ENCODE measurements around the gene APOL6. TPM values are rescaled to one million over a fixed set of nuclear protein-coding genes. Genes with fewer than 3 reads are reported as not detected.

APOL6 gene
- total and polyA plus RNA-seq, 9 of the 15 experiments (the other 6 are each of a cell fraction or from before 2014, with no cell fraction given) = 0.29 to 1.2 (median 0.70) TPM

DNA sequence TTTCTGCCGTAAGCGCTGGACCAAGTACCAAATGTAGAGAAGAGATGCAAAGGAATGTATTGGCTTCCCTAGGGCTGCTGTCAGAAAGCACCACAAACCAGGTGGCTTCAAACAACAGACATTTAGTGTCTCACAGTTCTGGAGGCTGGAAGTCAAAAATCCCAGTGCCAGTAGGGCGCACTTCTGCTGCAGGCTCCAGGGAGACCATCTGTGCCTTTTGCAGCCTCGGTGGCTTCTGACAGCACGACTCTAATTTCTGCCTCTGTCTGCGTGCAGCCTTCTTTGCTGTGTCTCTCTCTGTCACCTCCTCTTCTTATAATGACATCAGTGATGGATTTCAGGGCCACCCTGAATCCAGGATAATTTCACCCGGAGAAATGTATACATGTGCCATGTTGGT lies 2.8 kb downstream of the APOL6 start:
- ATAC-seq (no peak), FAIRE-seq (no peak), DNase-seq (ENCODE audit: extremely low read depth in 1 of 4, low spot score in 3 of 4) (no peak)
- H3K9me3 ChIP-seq (replicated peaks; ENCODE audit: control insufficient read depth, insufficient read depth, low read depth, low read length) = no peaks in the 10 kb centered on the region
- TF ChIP-seq ETS2 (tag; IDR thresholded peaks at IDR 0.05; ENCODE audit: borderline replicate concordance, poor library complexity, severe bottlenecking) = no peak
- TF ChIP-seq ESRRB (CRISPR knock-in tag; IDR thresholded peaks at IDR 0.05; ENCODE audit: borderline replicate concordance) = no peak
- TF ChIP-seq HDAC1 (IDR thresholded peaks at IDR 0.05) = no peak
- no peak for TF ChIP-seq TOE1 (IDR thresholded peaks at IDR 0.05; ENCODE audit: borderline replicate concordance)
- no peak for TF ChIP-seq TOE1 (CRISPR knock-in tag; IDR thresholded peaks at IDR 0.05; ENCODE audit: borderline replicate concordance, low read depth)
- BruUV-seq (replicated peaks) = no TSS peak
- WGBS (ENCODE audit: insufficient coverage, low coverage, missing lambda C conversion rate) = 77% methylated on average over 7 of the region's 7 CpGs
- no peak overlapping the region for H2AFZ ChIP-seq (ENCODE audit: low read depth, low read length)
- intact Hi-C loops (cut with micrococcal nuclease) = no loop called here
- ChIA-PET CTCF (ENCODE audit: low intra/inter-chr PET ratio) (no interaction called here), POLR2A (no interaction called here)
- H3K9ac ChIP-seq (ENCODE audit: insufficient read depth in 1 of 2, low read depth in 2 of 2, low read length in 2 of 2) = no peak overlapping the region
- H3K27me3 ChIP-seq (ENCODE audit: control insufficient read depth in 2 of 2, insufficient read depth in 2 of 2, low read length in 2 of 2) = no peaks in the 10 kb centered on the region
- peaks cover under 1 to 2% of the 10 kb centered on the region in 2 experiments; a peak in 3 of 5 replicates for H3K4me1 ChIP-seq (replicated peaks in 1 of 2; ENCODE audit: control insufficient read depth in 2 of 2, insufficient read depth in 2 of 2, low read length in 2 of 2)
- no peaks in the 10 kb centered on the region for H3K9me1 ChIP-seq (ENCODE audit: control insufficient read depth, insufficient read depth, low read length)
- no peak overlapping the region for H3K4me2 ChIP-seq (ENCODE audit: insufficient read depth, low read length)
- no peak overlapping the region for H3K27ac ChIP-seq (ENCODE audit: extremely low read depth, low read depth, low read length)
- H3K79me2 ChIP-seq (ENCODE audit: control insufficient read depth, insufficient read depth, low read length) = no peaks in the 10 kb centered on the region
- no peaks in the 10 kb centered on the region for H4K20me1 ChIP-seq (replicated peaks; ENCODE audit: control insufficient read depth, insufficient read depth, low read length)
- no peak overlapping the region for H3K4me3 ChIP-seq
- in situ Hi-C loops (cut with MboI) = no loop called here
- H3K36me3 ChIP-seq (ENCODE audit: control insufficient read depth, insufficient read depth, low read length) = no peaks in the 10 kb centered on the region

DNA sequence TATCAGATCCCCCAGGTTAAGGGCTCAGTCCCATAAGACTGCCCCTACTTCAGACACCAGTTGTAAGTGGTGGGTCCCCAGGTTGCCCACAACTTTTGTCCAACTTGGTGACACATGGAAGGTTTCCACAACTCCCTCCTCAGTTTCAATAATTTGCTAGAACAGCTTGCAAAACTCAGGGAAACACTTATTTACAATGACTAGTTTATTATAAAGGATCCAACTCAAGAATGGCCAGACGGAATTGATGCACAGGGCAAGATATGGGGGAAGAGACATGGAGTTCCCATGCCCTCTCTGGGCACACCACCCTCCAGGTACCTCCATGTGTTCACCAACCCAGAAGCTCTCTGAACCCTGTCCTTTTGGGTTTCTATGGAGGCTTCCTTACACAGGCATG lies 5.6 kb downstream of the APOL6 start:
- Histone ChIP-seq H3K36me3 (ENCODE audit: control insufficient read depth, insufficient read depth, low read length) (no peaks in the 10 kb centered on the region), H4K20me1 (replicated peaks; ENCODE audit: control insufficient read depth, insufficient read depth, low read length) (no peaks in the 10 kb centered on the region), H3K27me3 (ENCODE audit: control insufficient read depth in 2 of 2, insufficient read depth in 2 of 2, low read length in 2 of 2) (no peaks in the 10 kb centered on the region), H3K79me2 (ENCODE audit: control insufficient read depth, insufficient read depth, low read length) (no peaks in the 10 kb centered on the region), H3K4me2 (ENCODE audit: insufficient read depth, low read length) (no peak overlapping the region), H3K9me1 (ENCODE audit: control insufficient read depth, insufficient read depth, low read length) (no peaks in the 10 kb centered on the region), H2AFZ (ENCODE audit: low read depth, low read length) (no peak overlapping the region), H3K9me3 (replicated peaks; ENCODE audit: control insufficient read depth, insufficient read depth, low read depth, low read length) (no peaks in the 10 kb centered on the region), H3K4me3 (no peak overlapping the region), H3K9ac (ENCODE audit: insufficient read depth in 1 of 2, low read depth in 2 of 2, low read length in 2 of 2) (no peak overlapping the region), H3K27ac (ENCODE audit: extremely low read depth, low read depth, low read length) (no peak overlapping the region), H3K4me1 (replicated peaks in 1 of 2; ENCODE audit: control insufficient read depth in 2 of 2, insufficient read depth in 2 of 2, low read length in 2 of 2) (peaks cover 0 to 20% of the 10 kb centered on the region in 2 experiments; a peak in 3 of 5 replicates)
- FAIRE-seq (no peak), DNase-seq (ENCODE audit: extremely low read depth in 1 of 4, low spot score in 3 of 4) (no peak), ATAC-seq (no peak)
- in situ Hi-C loops (cut with MboI) = no loop called here
- ChIA-PET CTCF (ENCODE audit: low intra/inter-chr PET ratio) (no interaction called here), POLR2A (no interaction called here)
- intact Hi-C loops (cut with micrococcal nuclease) = no loop called here
- BruUV-seq (replicated peaks) = no TSS peak
- 13% methylated on average over 1 of the region's 1 CpG for WGBS (ENCODE audit: insufficient coverage, low coverage, missing lambda C conversion rate)
- no peak for TF ChIP-seq SLC30A9 (CRISPR knock-in tag; IDR thresholded peaks at IDR 0.05)
- no peak for TF ChIP-seq TRIM24 (IDR thresholded peaks at IDR 0.05)
- no peak for TF ChIP-seq ZNF274 (IDR thresholded peaks at IDR 0.05; ENCODE audit: borderline replicate concordance, low read depth, low read length)
- no peak for TF ChIP-seq HMG20B (CRISPR knock-in tag; IDR thresholded peaks at IDR 0.05)
- no peak for TF ChIP-seq MYBL2 (IDR thresholded peaks at IDR 0.05; ENCODE audit: low read depth)
- no peak for TF ChIP-seq MYBL2 (CRISPR knock-in tag; IDR thresholded peaks at IDR 0.05; ENCODE audit: borderline replicate concordance)
- TF ChIP-seq DPF2 (IDR thresholded peaks at IDR 0.05) = no peak
- TF ChIP-seq, protein P1, sequence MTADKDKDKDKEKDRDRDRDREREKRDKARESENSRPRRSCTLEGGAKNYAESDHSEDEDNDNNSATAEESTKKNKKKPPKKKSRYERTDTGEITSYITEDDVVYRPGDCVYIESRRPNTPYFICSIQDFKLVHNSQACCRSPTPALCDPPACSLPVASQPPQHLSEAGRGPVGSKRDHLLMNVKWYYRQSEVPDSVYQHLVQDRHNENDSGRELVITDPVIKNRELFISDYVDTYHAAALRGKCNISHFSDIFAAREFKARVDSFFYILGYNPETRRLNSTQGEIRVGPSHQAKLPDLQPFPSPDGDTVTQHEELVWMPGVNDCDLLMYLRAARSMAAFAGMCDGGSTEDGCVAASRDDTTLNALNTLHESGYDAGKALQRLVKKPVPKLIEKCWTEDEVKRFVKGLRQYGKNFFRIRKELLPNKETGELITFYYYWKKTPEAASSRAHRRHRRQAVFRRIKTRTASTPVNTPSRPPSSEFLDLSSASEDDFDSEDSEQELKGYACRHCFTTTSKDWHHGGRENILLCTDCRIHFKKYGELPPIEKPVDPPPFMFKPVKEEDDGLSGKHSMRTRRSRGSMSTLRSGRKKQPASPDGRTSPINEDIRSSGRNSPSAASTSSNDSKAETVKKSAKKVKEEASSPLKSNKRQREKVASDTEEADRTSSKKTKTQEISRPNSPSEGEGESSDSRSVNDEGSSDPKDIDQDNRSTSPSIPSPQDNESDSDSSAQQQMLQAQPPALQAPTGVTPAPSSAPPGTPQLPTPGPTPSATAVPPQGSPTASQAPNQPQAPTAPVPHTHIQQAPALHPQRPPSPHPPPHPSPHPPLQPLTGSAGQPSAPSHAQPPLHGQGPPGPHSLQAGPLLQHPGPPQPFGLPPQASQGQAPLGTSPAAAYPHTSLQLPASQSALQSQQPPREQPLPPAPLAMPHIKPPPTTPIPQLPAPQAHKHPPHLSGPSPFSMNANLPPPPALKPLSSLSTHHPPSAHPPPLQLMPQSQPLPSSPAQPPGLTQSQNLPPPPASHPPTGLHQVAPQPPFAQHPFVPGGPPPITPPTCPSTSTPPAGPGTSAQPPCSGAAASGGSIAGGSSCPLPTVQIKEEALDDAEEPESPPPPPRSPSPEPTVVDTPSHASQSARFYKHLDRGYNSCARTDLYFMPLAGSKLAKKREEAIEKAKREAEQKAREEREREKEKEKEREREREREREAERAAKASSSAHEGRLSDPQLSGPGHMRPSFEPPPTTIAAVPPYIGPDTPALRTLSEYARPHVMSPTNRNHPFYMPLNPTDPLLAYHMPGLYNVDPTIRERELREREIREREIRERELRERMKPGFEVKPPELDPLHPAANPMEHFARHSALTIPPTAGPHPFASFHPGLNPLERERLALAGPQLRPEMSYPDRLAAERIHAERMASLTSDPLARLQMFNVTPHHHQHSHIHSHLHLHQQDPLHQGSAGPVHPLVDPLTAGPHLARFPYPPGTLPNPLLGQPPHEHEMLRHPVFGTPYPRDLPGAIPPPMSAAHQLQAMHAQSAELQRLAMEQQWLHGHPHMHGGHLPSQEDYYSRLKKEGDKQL (CRISPR knock-in tag; IDR thresholded peaks at IDR 0.05; ENCODE audit: borderline replicate concordance) = no peak
